ENCODE measurements around the gene SMARCC1. TPM values are rescaled to one million over a fixed set of nuclear protein-coding genes. Genes with fewer than 3 reads are reported as not detected.

Gene SMARCC1
- total and polyA plus RNA-seq, 5 donors = 7.5 to 30.1 (median 29.0) TPM

- WGBS = 73% methylated on average over 6 of the region's 6 CpGs
- H3K9me3 ChIP-seq (ENCODE audit: control insufficient read depth, low read length) = no peaks in the 10 kb centered on the region
- ATAC-seq (no peak), DNase-seq (no peak)
- no peak overlapping the region for H3K4me3 ChIP-seq (ENCODE audit: low read length)
- no peaks in the 10 kb centered on the region for H3K4me1 ChIP-seq (ENCODE audit: control insufficient read depth, insufficient read depth, low read length)
- no peaks in the 10 kb centered on the region for H3K27me3 ChIP-seq (ENCODE audit: control insufficient read depth, insufficient read depth)
- intact Hi-C loops (cut with DNase I) = no loop called here
- no peak overlapping the region for H3K27ac ChIP-seq (ENCODE audit: low read length)
Measured at GRCh38 chr3:47634996-47635395, 146.7 kb downstream of the SMARCC1 start.

- intact Hi-C loops (cut with DNase I) = no loop called here
- Histone ChIP-seq H3K27ac (ENCODE audit: low read length) (no peak overlapping the region), H3K27me3 (ENCODE audit: control insufficient read depth, insufficient read depth) (no peaks in the 10 kb centered on the region), H3K9me3 (ENCODE audit: control insufficient read depth, low read length) (no peaks in the 10 kb centered on the region), H3K4me3 (ENCODE audit: low read length) (no peak overlapping the region), H3K4me1 (ENCODE audit: control insufficient read depth, insufficient read depth, low read length) (no peaks in the 10 kb centered on the region)
- DNase-seq (no peak), ATAC-seq (no peak)
- WGBS = 91% methylated on average over 1 of the region's 1 CpG
Measured at GRCh38 chr3:47630810-47631209, 150.9 kb downstream of the SMARCC1 start.

- Histone ChIP-seq H3K4me1 (ENCODE audit: control insufficient read depth, insufficient read depth, low read length) (no peaks in the 10 kb centered on the region), H3K9me3 (ENCODE audit: control insufficient read depth, low read length) (no peaks in the 10 kb centered on the region), H3K27ac (ENCODE audit: low read length) (no peak overlapping the region), H3K27me3 (ENCODE audit: control insufficient read depth, insufficient read depth) (no peaks in the 10 kb centered on the region), H3K4me3 (ENCODE audit: low read length) (no peak overlapping the region)
- intact Hi-C loops (cut with DNase I) = no loop called here
- DNase-seq = no peak
- 70% methylated on average over 6 of the region's 6 CpGs for WGBS
- ATAC-seq = no peak
Measured at GRCh38 chr3:47629770-47630169, 151.9 kb downstream of the SMARCC1 start.

GRCh38 chr3:47628426-47628825, 153.3 kb downstream of the SMARCC1 start:
- DNase-seq (no peak), ATAC-seq (no peak)
- 92% methylated on average over 6 of the region's 6 CpGs for WGBS
- no peak overlapping the region for H3K27ac ChIP-seq (ENCODE audit: low read length)
- no peaks in the 10 kb centered on the region for H3K4me1 ChIP-seq (ENCODE audit: control insufficient read depth, insufficient read depth, low read length)
- H3K4me3 ChIP-seq (ENCODE audit: low read length) = no peak overlapping the region
- no peaks in the 10 kb centered on the region for H3K27me3 ChIP-seq (ENCODE audit: control insufficient read depth, insufficient read depth)
- intact Hi-C loops (cut with DNase I) = no loop called here
- H3K9me3 ChIP-seq (ENCODE audit: control insufficient read depth, low read length) = no peaks in the 10 kb centered on the region

- Histone ChIP-seq H3K4me3 (ENCODE audit: low read length) (no peak overlapping the region), H3K27ac (ENCODE audit: low read length) (no peak overlapping the region), H3K27me3 (ENCODE audit: control insufficient read depth, insufficient read depth) (no peaks in the 10 kb centered on the region), H3K4me1 (ENCODE audit: control insufficient read depth, insufficient read depth, low read length) (no peaks in the 10 kb centered on the region), H3K9me3 (ENCODE audit: control insufficient read depth, low read length) (no peaks in the 10 kb centered on the region)
- no peak for ATAC-seq
- 74% methylated on average over 3 of the region's 3 CpGs for WGBS
- no peak for DNase-seq
- intact Hi-C loops (cut with DNase I) = no loop called here
Measured at GRCh38 chr3:47622671-47623461, 158.8 kb downstream of the SMARCC1 start.

GRCh38 chr3:47617086-47618010, 164.3 kb downstream of the SMARCC1 start:
- Histone ChIP-seq H3K27me3 (ENCODE audit: control insufficient read depth, insufficient read depth) (no peaks in the 10 kb centered on the region), H3K27ac (ENCODE audit: low read length) (no peak overlapping the region), H3K4me1 (ENCODE audit: control insufficient read depth, insufficient read depth, low read length) (no peaks in the 10 kb centered on the region), H3K4me3 (ENCODE audit: low read length) (no peak overlapping the region), H3K9me3 (ENCODE audit: control insufficient read depth, low read length) (no peaks in the 10 kb centered on the region)
- ATAC-seq (no peak), DNase-seq (no peak)
- intact Hi-C loops (cut with DNase I) = no loop called here
- 83% methylated on average over 5 of the region's 5 CpGs for WGBS

GRCh38 chr3:47614788-47615187, 166.9 kb downstream of the SMARCC1 start:
- H3K27ac ChIP-seq (ENCODE audit: low read length) = no peak overlapping the region
- no peak for ATAC-seq
- no peaks in the 10 kb centered on the region for H3K27me3 ChIP-seq (ENCODE audit: control insufficient read depth, insufficient read depth)
- no peak overlapping the region for H3K4me3 ChIP-seq (ENCODE audit: low read length)
- intact Hi-C loops (cut with DNase I) = no loop called here
- WGBS = 85% methylated on average over 2 of the region's 2 CpGs
- H3K4me1 ChIP-seq (ENCODE audit: control insufficient read depth, insufficient read depth, low read length) = peaks cover 2% of the 10 kb centered on the region
- no peaks in the 10 kb centered on the region for H3K9me3 ChIP-seq (ENCODE audit: control insufficient read depth, low read length)
- no peak for DNase-seq

GRCh38 chr3:47613722-47614121, 168.0 kb downstream of the SMARCC1 start:
- H3K4me1 ChIP-seq (ENCODE audit: control insufficient read depth, insufficient read depth, low read length) = peaks cover 2% of the 10 kb centered on the region
- no peaks in the 10 kb centered on the region for H3K9me3 ChIP-seq (ENCODE audit: control insufficient read depth, low read length)
- H3K4me3 ChIP-seq (ENCODE audit: low read length) = no peak overlapping the region
- no peak overlapping the region for H3K27ac ChIP-seq (ENCODE audit: low read length)
- no peak for DNase-seq
- intact Hi-C loops (cut with DNase I) = no loop called here
- H3K27me3 ChIP-seq (ENCODE audit: control insufficient read depth, insufficient read depth) = no peaks in the 10 kb centered on the region
- no peak for ATAC-seq
- WGBS = 68% methylated on average over 4 of the region's 4 CpGs

GRCh38 chr3:47612879-47613278, 168.8 kb downstream of the SMARCC1 start:
- 92% methylated on average over 2 of the region's 2 CpGs for WGBS
- H3K4me1 ChIP-seq (ENCODE audit: control insufficient read depth, insufficient read depth, low read length) = peaks cover 2% of the 10 kb centered on the region
- intact Hi-C loops (cut with DNase I) = no loop called here

GRCh38 chr3:47612178-47612577, 169.5 kb downstream of the SMARCC1 start:
- Histone ChIP-seq H3K27ac (ENCODE audit: low read length) (no peak overlapping the region), H3K4me3 (ENCODE audit: low read length) (no peak overlapping the region), H3K9me3 (ENCODE audit: control insufficient read depth, low read length) (no peaks in the 10 kb centered on the region), H3K4me1 (ENCODE audit: control insufficient read depth, insufficient read depth, low read length) (peaks cover 2% of the 10 kb centered on the region), H3K27me3 (ENCODE audit: control insufficient read depth, insufficient read depth) (no peaks in the 10 kb centered on the region)
- DNase-seq (no peak), ATAC-seq (peak; percentile 87 to 92)
- intact Hi-C loops (cut with DNase I) = no loop called here

More at GRCh38 chr3:47612879-47613278, 168.8 kb downstream of the SMARCC1 start:
- DNase-seq = no peak
- no peak for ATAC-seq
- H3K4me3 ChIP-seq (ENCODE audit: low read length) = no peak overlapping the region
- H3K27me3 ChIP-seq (ENCODE audit: control insufficient read depth, insufficient read depth) = no peaks in the 10 kb centered on the region
- H3K27ac ChIP-seq (ENCODE audit: low read length) = no peak overlapping the region
- no peaks in the 10 kb centered on the region for H3K9me3 ChIP-seq (ENCODE audit: control insufficient read depth, low read length)

- H3K4me3 ChIP-seq (ENCODE audit: low read length) = no peak overlapping the region
- intact Hi-C loops (cut with DNase I) = no loop called here
- WGBS = 56% methylated on average over 2 of the region's 2 CpGs
- no peak for ATAC-seq
- H3K4me1 ChIP-seq (ENCODE audit: control insufficient read depth, insufficient read depth, low read length) = peaks cover 2% of the 10 kb centered on the region
- no peak for DNase-seq
- no peak overlapping the region for H3K27ac ChIP-seq (ENCODE audit: low read length)
- H3K27me3 ChIP-seq (ENCODE audit: control insufficient read depth, insufficient read depth) = no peaks in the 10 kb centered on the region
- no peaks in the 10 kb centered on the region for H3K9me3 ChIP-seq (ENCODE audit: control insufficient read depth, low read length)
Measured at GRCh38 chr3:47611576-47611975, 170.1 kb downstream of the SMARCC1 start.

Measured in right cardiac atrium (tissue), 5 donors.